Activated CD4-positive, alpha-beta T cell treated with anti-CD3 and anti-CD28 coated beads for 4 hours (primary cell): ENCODE results near the gene SORD.
"Not testable (repeated sequence)": the region's sequence is repeated elsewhere in the genome, so short reads cannot be mapped to it uniquely, and the experiment has no call there.

ENCODE experiments used
- DNase-seq, 2 donors: peaks; one replicate each; pipeline ENCODE4 v3.0.0-alpha.2; 2020

The SORD gene

DNA sequence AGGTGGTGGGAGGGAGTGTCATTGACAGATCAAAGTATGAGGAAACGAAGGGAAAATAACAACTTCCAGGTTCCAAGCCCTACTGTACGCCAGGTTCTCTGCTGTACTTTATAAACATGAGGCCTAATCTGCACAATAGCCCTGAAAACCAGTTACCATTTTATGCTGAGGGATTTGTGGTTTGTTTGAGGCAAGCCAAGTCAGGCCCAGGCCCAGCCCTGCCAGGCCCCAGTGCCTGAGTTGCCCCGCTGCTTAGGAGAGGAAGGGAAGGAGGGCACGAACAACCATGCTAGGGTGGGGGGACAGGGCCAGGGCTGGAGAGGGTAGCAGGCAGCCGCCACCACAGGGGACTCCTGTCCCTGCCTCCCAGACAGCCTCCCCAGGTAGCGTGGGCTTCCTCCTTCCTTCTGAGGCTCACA lies 47.0 kb downstream of the SORD start:
- not testable (repeated sequence) for DNase-seq

DNA sequence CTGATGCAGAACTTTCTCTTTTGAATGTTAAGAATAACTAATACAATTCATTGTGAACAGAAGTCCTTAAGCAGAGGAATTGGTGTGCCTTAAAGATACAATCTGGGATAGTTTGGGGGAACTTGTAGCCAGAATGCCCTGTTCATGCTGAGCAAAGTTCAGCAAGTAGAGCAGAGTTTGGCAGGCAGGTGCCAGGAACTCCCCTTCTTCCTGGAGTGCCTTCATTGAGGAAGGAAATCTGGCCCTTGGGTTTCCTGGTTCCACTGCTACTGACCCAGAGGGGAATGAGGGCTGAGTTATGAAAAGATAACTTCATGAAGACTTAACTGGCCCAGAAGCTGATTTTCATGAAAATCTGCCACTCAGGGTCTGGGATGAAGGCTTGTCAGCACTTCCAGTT lies 50.6 kb downstream of the SORD start:
- not testable (repeated sequence) for DNase-seq

GRCh38 chr15:45075440-45076320 lies 52.7 kb downstream of the SORD start:
- not testable (repeated sequence) for DNase-seq

- not testable (repeated sequence) for DNase-seq
Observed at GRCh38 chr15:45077391-45077790, 54.4 kb downstream of the SORD start.

DNA sequence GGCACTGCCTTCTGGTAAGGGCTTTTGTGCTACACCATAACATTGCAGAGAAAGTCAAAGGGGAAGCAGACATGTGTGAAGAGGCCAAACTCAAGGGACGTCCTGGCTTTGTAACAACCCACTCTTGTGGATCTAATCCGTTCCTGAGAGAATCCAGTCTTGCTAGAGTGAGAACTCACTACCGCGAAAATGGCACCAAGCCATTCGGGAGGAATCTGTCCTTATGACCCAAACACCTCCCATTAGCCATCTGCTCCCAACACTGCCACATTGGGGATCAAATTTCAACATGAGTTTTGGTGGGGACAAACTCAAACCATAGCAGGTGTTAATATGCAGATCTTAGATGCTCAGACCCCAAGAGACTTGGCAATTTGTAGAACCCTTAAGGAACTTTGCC lies 56.2 kb downstream of the SORD start:
- DNase-seq = not testable (repeated sequence)

- DNase-seq = not testable (repeated sequence)
Observed at GRCh38 chr15:45079628-45080246, 56.7 kb downstream of the SORD start.

- not testable (repeated sequence) for DNase-seq
Observed at GRCh38 chr15:45080593-45080992, 57.6 kb downstream of the SORD start.

- not testable (repeated sequence) for DNase-seq
Observed at GRCh38 chr15:45082412-45082811, 59.4 kb downstream of the SORD start.

DNA sequence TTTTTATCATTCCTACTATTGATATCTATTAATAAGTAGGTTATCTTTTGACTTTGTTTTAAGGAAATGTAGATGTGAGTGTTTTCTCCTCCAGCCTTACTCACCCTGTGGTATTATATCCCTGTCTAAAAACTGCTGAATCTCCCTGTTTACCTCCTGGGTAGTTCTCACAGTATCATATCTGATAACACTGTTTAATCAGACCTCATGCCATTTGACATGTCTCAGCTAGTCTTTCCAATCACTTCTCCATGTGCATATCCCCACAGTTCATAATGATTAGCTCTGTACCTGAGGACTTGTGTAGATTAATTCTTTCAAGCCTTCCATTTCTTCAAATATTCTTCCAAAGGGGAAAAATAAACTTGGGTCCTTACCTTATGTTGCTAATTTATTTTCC lies 60.2 kb downstream of the SORD start:
- DNase-seq = no peak

- DNase-seq = no peak
Observed at GRCh38 chr15:45084163-45084562, 61.2 kb downstream of the SORD start.

DNA sequence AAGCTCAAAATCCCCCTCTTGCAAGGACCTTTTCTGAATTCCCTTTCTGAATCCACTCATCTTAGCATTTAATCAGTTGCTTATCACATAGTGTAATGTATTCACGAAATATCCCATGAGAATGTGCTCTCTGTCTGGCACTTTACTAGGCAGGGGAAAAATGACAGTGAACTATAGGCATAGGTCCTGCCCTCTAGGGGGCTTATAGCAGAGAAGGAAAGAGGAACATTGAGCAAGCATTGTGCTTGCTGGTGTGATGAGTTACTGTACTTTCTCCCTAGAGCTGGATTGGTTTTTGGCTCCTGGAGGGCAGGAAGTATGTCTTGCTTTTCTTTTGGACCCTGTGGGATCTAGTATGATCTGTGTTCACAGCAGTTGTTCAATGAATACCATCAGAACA lies 64.5 kb downstream of the SORD start:
- DNase-seq = no peak

DNA sequence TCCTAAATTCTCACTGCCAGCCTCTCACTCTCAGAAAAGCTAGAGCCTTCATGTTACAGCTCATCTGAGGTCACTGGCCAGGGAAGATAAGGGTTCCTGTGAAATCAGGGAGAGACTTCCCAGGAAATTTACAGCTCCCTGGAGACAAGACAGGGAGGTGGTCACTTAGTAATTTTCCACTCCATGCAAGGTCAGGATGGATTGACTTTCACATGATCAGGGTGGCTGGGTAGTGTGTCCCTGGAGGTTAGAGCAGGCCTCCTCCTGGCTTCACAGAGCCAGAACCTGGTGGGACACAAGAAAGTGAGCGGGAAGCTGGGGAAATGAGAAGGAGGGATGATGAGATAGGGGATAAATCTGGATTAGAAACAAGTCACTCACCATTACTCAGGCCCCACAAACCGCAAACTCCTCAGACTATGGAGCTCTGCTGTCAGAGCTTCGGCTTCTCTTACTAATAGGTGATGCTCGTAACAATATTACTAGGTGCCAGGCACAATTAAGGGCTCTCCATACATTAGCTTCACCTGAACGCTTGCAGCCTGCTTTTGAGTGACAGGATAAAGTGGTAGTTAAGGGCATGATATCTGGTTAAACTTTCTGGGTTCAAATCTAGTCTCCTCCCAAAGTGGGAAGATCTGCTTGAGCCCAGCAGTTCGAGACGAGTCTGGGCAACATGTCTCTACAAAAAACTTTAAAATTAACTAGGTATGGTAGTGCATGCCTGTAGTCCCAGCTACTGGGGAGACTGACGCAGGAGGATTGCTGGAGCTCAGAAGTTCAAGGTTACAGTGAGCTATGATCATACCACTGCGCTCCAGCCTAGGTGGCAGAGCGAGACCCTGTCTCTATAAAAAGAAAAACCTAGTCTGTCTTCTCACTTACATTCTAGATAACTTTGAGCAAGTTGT lies 66.1 kb downstream of the SORD start:
- no peak for DNase-seq

GRCh38 chr15:45089712-45090373 lies 66.8 kb downstream of the SORD start:
- DNase-seq = no peak

GRCh38 chr15:45091161-45091560 lies 68.2 kb downstream of the SORD start:
- no peak for DNase-seq

GRCh38 chr15:45091576-45091975 lies 68.6 kb downstream of the SORD start:
- no peak for DNase-seq

- DNase-seq = no peak
Observed at GRCh38 chr15:45093013-45093412, 70.0 kb downstream of the SORD start.

DNA sequence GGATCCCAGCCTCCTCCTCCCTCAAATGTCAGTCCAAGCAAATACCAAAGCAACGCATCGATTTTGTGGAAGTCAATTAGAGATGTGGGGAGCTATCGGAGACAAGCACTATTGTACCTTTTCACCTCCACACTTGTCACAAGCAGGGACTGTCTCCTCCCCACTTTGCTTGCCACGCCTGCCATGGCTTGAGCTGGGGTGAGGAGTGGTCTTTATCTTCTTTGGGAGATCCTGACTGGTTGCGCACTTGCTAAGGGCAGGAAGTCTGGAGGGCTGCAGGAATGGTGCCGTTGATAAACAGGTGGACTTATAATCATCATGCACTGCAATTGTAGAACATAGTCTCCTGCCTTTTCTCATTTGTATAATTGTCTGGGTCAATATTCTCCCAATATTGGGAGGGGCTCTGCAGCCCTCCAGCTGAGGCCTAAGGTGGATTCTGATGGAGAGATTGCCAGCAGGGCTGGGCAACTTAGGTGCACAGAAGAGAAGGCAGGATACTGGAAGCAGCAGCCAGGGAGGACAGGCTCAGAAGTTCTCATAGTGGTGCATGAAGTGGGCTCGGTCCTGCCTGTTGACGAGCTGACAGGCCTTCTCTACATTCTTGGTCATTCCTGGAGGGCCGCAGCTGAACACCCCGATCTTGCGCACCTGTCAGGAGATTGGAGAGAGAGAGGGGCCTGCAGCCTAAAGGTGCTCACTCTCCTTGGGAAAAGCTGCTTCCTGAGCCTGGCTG lies 70.8 kb downstream of the SORD start:
- DNase-seq = no peak

- DNase-seq = no peak
Observed at GRCh38 chr15:45094358-45094730, 71.3 kb downstream of the SORD start.

DNA sequence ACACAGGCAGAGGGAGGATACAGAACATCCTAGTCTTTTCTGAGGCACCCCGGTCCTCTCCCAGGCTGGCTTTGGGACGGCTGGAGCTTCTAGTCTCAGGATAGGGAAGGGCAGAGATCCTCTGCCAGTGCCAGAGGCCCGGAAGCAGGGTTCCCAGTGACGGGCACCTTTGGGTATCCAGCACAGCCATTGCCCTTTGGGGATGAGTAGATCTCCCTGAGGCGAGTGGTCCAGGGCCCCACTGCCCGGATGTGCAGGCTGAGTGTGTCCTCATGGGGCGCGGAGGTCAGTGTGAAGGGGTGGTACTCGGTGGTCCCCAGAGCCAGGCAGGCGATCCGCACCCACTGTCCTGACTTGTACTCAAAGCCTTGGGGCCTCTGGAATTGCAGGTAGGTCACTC lies 72.7 kb downstream of the SORD start:
- DNase-seq = no peak

- DNase-seq = no peak
Observed at GRCh38 chr15:45097466-45097865, 74.5 kb downstream of the SORD start.

GRCh38 chr15:45099549-45100165 lies 76.7 kb downstream of the SORD start:
- DNase-seq = no peak
